Mucosa of descending colon (tissue), 3 donors: ENCODE data around the gene RAD51B. TPM values are rescaled to one million over a fixed set of nuclear protein-coding genes. Genes with fewer than 3 reads are reported as not detected.

ENCODE experiments used
- ATAC-seq: fragments of 200-7000 bp; cut with Tn5 transposase; one replicate; pipeline ENCODE4 v1.9.1; 2020; ENCODE audit warnings: mild to moderate bottlenecking, moderate library complexity
- DNase-seq, 3 donors: peaks; one replicate each; pipeline ENCODE4 v3.0.0-alpha.2; 2020
- H3K36me3 ChIP-seq: fragments of 200-600 bp; one replicate; pipeline ENCODE4 v1.8.0; 2021; ENCODE audit warnings: low read depth, mild to moderate bottlenecking
- H3K4me1 ChIP-seq: fragments of 200-600 bp; one replicate; pipeline ENCODE4 v1.8.0; 2021; ENCODE audit warnings: low read depth, mild to moderate bottlenecking
- H3K4me3 ChIP-seq: fragments of 200-600 bp; one replicate; pipeline ENCODE4 v1.8.0; 2021; ENCODE audit warnings: mild to moderate bottlenecking
- H3K9me3 ChIP-seq: fragments of 200-600 bp; one replicate; pipeline ENCODE4 v1.8.0; 2021; ENCODE audit warnings: mild to moderate bottlenecking
- CTCF ChIP-seq: fragments of 200-600 bp; IDR thresholded peaks from one replicate; pipeline ENCODE4 v1.8.0; 2022; ENCODE audit warnings: antibody characterized with exemption, mild to moderate bottlenecking
- intact Hi-C, 2 donors: fragments of 100-400 bp; cut with DNase I in 1 of 2; cut with micrococcal nuclease in 1 of 2; formaldehyde crosslinking; loops; one replicate each; pipeline versions ENCODE4 v1.11.0 to v1.11.1; 2022; cut with DNase I, micrococcal nuclease
- total RNA-seq, 3 donors: library from RNA; stranded (reverse); fragmentation: NEBNext Ultra II Directional in 2 of 3; extraction: Animal tissue kit (Norgen Biotek cat#: 25700) in 2 of 3; gene quantifications; one replicate each; pipeline versions ENCODE4 v1.2.1 to v1.2.4, GENCODE V29; 2021 to 2023
- donor health status: DM: no; HTN: no; CAD: no; lungs with moderate emphysema.
- donor health status: DM: no; HTN: no; CAD: no.
- donor health status: DM: no; HTN: yes; CAD: no.

The RAD51B gene
- total RNA-seq, 3 donors from 2014 or later = 15.8 to 23.3 (median 20.9) TPM

- intact Hi-C loops = no loop called here
- ATAC-seq = no peak
Observed at GRCh38 chr14:68666899-68667298, 847.3 kb downstream of the RAD51B start.

GRCh38 chr14:68667313-68667791 lies 847.8 kb downstream of the RAD51B start:
- H3K36me3 ChIP-seq = no peaks in the 10 kb centered on the region
- no peaks in the 10 kb centered on the region for H3K4me1 ChIP-seq
- DNase-seq (no peak), ATAC-seq (no peak)
- H3K9me3 ChIP-seq = no peaks in the 10 kb centered on the region
- intact Hi-C loops = no loop called here
- no peak for TF ChIP-seq CTCF
- H3K4me3 ChIP-seq = no peak overlapping the region

More at GRCh38 chr14:68666899-68667298, 847.3 kb downstream of the RAD51B start:
- H3K4me1 ChIP-seq = no peaks in the 10 kb centered on the region
- no peak overlapping the region for H3K4me3 ChIP-seq
- no peaks in the 10 kb centered on the region for H3K36me3 ChIP-seq
- DNase-seq = no peak
- H3K9me3 ChIP-seq = no peaks in the 10 kb centered on the region
- TF ChIP-seq CTCF = no peak

GRCh38 chr14:68668028-68668427 lies 848.4 kb downstream of the RAD51B start:
- H3K9me3 ChIP-seq = no peaks in the 10 kb centered on the region
- ATAC-seq (no peak), DNase-seq (no peak)
- no peak for TF ChIP-seq CTCF
- no peaks in the 10 kb centered on the region for H3K4me1 ChIP-seq
- H3K36me3 ChIP-seq = no peaks in the 10 kb centered on the region
- no peak overlapping the region for H3K4me3 ChIP-seq
- intact Hi-C loops = no loop called here

- no peak overlapping the region for H3K4me3 ChIP-seq
- no peaks in the 10 kb centered on the region for H3K9me3 ChIP-seq
- no peaks in the 10 kb centered on the region for H3K4me1 ChIP-seq
- TF ChIP-seq CTCF = no peak
- intact Hi-C loops = no loop called here
- no peaks in the 10 kb centered on the region for H3K36me3 ChIP-seq
- DNase-seq = no peak
- no peak for ATAC-seq
Observed at GRCh38 chr14:68668531-68668930, 849.0 kb downstream of the RAD51B start.

GRCh38 chr14:68669111-68669511 lies 849.5 kb downstream of the RAD51B start:
- DNase-seq = no peak
- Histone ChIP-seq H3K4me3 (no peak overlapping the region), H3K9me3 (no peaks in the 10 kb centered on the region), H3K36me3 (no peaks in the 10 kb centered on the region), H3K4me1 (no peaks in the 10 kb centered on the region)
- ATAC-seq = no peak
- intact Hi-C loops = no loop called here
- no peak for TF ChIP-seq CTCF
